ENCODE results near the gene RAB3GAP2. TPM values are rescaled to one million over a fixed set of nuclear protein-coding genes. Genes with fewer than 3 reads are reported as not detected.

Gene RAB3GAP2
- total RNA-seq, 1 experiment from 2014 or later = 64.3 TPM

- TF ChIP-seq, protein P1, sequence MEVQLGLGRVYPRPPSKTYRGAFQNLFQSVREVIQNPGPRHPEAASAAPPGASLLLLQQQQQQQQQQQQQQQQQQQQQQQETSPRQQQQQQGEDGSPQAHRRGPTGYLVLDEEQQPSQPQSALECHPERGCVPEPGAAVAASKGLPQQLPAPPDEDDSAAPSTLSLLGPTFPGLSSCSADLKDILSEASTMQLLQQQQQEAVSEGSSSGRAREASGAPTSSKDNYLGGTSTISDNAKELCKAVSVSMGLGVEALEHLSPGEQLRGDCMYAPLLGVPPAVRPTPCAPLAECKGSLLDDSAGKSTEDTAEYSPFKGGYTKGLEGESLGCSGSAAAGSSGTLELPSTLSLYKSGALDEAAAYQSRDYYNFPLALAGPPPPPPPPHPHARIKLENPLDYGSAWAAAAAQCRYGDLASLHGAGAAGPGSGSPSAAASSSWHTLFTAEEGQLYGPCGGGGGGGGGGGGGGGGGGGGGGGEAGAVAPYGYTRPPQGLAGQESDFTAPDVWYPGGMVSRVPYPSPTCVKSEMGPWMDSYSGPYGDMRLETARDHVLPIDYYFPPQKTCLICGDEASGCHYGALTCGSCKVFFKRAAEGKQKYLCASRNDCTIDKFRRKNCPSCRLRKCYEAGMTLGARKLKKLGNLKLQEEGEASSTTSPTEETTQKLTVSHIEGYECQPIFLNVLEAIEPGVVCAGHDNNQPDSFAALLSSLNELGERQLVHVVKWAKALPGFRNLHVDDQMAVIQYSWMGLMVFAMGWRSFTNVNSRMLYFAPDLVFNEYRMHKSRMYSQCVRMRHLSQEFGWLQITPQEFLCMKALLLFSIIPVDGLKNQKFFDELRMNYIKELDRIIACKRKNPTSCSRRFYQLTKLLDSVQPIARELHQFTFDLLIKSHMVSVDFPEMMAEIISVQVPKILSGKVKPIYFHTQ (CRISPR knock-in tag; IDR thresholded peaks at IDR 0.05) = no peak
- TF ChIP-seq E2F5 (CRISPR knock-in tag; IDR thresholded peaks at IDR 0.05) (peak; percentile 94), ZBTB21 (CRISPR knock-in tag; IDR thresholded peaks at IDR 0.05; ENCODE audit: borderline replicate concordance) (no peak), HMGXB4 (CRISPR knock-in tag; IDR thresholded peaks at IDR 0.05) (peak; percentile 81; the same call in 1 of the 2 replicates), E2F1 (CRISPR knock-in tag; IDR thresholded peaks at IDR 0.05) (no peak), GABPB1 (CRISPR knock-in tag; IDR thresholded peaks at IDR 0.05) (peak; percentile 72), ZNF416 (CRISPR knock-in tag; IDR thresholded peaks at IDR 0.05) (no peak), SMAD3 (CRISPR knock-in tag; IDR thresholded peaks at IDR 0.05; ENCODE audit: borderline replicate concordance) (0 out of 2 replicates have a peak, but pooled peaks have one; percentile 17), ZNF219 (CRISPR knock-in tag; IDR thresholded peaks at IDR 0.05; ENCODE audit: borderline replicate concordance) (no peak), TCF7 (CRISPR knock-in tag; IDR thresholded peaks at IDR 0.05; ENCODE audit: low read depth) (no peak), CREB1 (CRISPR knock-in tag; IDR thresholded peaks at IDR 0.05) (peak; percentile 38; the same call in 1 of the 2 replicates), CREM (CRISPR knock-in tag; IDR thresholded peaks at IDR 0.05) (peak; percentile 48), ZNF232 (CRISPR knock-in tag; IDR thresholded peaks at IDR 0.05) (no peak; the same call in 1 of the 2 replicates), ESRRA (CRISPR knock-in tag; IDR thresholded peaks at IDR 0.05; ENCODE audit: borderline replicate concordance) (peak; percentile 46; the same call in 1 of the 2 replicates), FOXP4 (CRISPR knock-in tag; IDR thresholded peaks at IDR 0.05) (peak; percentile 55; the same call in 1 of the 2 replicates), TEAD1 (CRISPR knock-in tag; IDR thresholded peaks at IDR 0.05) (peak; percentile 53; the same call in 1 of the 2 replicates), SOX15 (CRISPR knock-in tag; IDR thresholded peaks at IDR 0.05) (no peak), NFATC4 (CRISPR knock-in tag; IDR thresholded peaks at IDR 0.05) (0 out of 2 replicates have a peak, but pooled peaks have one; percentile 3), USF2 (CRISPR knock-in tag; IDR thresholded peaks at IDR 0.05) (peak; percentile 97), PRDM15 (CRISPR knock-in tag; IDR thresholded peaks at IDR 0.05) (0 out of 2 replicates have a peak, but pooled peaks have one; percentile 16), SP1 (CRISPR knock-in tag; conservative IDR thresholded peaks at IDR 0.05) (0 out of 2 replicates have a peak, but pooled peaks have one; percentile 21)
- TF ChIP-seq, protein P2, sequence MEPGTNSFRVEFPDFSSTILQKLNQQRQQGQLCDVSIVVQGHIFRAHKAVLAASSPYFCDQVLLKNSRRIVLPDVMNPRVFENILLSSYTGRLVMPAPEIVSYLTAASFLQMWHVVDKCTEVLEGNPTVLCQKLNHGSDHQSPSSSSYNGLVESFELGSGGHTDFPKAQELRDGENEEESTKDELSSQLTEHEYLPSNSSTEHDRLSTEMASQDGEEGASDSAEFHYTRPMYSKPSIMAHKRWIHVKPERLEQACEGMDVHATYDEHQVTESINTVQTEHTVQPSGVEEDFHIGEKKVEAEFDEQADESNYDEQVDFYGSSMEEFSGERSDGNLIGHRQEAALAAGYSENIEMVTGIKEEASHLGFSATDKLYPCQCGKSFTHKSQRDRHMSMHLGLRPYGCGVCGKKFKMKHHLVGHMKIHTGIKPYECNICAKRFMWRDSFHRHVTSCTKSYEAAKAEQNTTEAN (CRISPR knock-in tag; IDR thresholded peaks at IDR 0.05) = no peak; the same call in 1 of the 2 replicates
- TF ChIP-seq, protein P3, sequence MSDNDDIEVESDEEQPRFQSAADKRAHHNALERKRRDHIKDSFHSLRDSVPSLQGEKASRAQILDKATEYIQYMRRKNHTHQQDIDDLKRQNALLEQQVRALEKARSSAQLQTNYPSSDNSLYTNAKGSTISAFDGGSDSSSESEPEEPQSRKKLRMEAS (CRISPR knock-in tag; IDR thresholded peaks at IDR 0.05) = peak; percentile 93
Measured at GRCh38 chr1:220272047-220272840, at the start of gene RAB3GAP2 (continued).
